ENCODE measurements around the gene SEPTIN8.

DNA sequence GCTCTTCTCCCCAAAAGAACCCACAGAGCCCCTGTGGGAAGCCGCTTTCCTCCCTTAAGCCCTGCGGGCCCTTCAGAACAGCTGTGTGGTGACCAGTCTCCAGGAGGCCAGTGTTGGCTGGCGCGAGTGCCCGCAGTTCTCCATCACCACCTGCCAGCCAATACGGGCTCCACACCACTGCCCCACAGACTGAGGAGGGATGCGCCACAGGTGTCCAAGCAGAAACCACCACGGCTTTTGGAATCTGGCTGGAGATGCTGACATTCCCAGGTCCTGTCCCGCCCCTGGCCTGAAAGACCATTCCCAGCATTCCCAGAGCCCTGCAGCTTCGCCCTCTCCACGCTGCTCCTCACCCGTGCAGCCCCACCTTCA lies 17.0 kb downstream of the SEPTIN8 start:
- TF ChIP-seq LEF1 (IDR thresholded peaks at IDR 0.05; ENCODE audit: borderline replicate concordance): no peak
- TF ChIP-seq L3MBTL2 (conservative IDR thresholded peaks at IDR 0.05): no peak
- no peak for TF ChIP-seq TARDBP (IDR thresholded peaks at IDR 0.05)
- TF ChIP-seq NFRKB (IDR thresholded peaks at IDR 0.05): no peak
- TF ChIP-seq FOXK2 (IDR thresholded peaks at IDR 0.05): no peak
- TF ChIP-seq, protein P1, sequence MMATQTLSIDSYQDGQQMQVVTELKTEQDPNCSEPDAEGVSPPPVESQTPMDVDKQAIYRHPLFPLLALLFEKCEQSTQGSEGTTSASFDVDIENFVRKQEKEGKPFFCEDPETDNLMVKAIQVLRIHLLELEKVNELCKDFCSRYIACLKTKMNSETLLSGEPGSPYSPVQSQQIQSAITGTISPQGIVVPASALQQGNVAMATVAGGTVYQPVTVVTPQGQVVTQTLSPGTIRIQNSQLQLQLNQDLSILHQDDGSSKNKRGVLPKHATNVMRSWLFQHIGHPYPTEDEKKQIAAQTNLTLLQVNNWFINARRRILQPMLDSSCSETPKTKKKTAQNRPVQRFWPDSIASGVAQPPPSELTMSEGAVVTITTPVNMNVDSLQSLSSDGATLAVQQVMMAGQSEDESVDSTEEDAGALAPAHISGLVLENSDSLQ (IDR thresholded peaks at IDR 0.05): no peak

Data from HEK293T (cell line).